A549 (cell line): ENCODE data around the gene LATS1. TPM values are rescaled to one million over a fixed set of nuclear protein-coding genes. Genes with fewer than 3 reads are reported as not detected.

Source experiments
- ATAC-seq, 2 experiments: fragments of 200-7000 bp in 1 of 2; fragments of >200 bp in 1 of 2; cut with Nextera tagmentation in 1 of 2; cut with Tn5 transposase in 1 of 2; 3 replicates each; pipeline versions ENCODE4 v1.8.0 to v1.9.1; 2018 to 2020; ENCODE audit warnings: mild to moderate bottlenecking in 1 of 2, moderate library complexity in 1 of 2
- CTCF ChIA-PET: fragments of 300-600 bp; sonication (Branson Sonifier 250); formaldehyde crosslinking; extraction: SDS; loops from one replicate; lab custom pipeline; 2021; ENCODE audit warnings: antibody characterized with exemption, inconsistent platforms; lab: Yijun Ruan, JAX
- POLR2A ChIA-PET: fragments of 350-600 bp; formaldehyde crosslinking; extraction: SDS; loops from one replicate; lab custom pipeline; 2021; ENCODE audit warnings: antibody characterized with exemption, inconsistent platforms; lab: Yijun Ruan, JAX
- DNase-seq, 2 experiments: peaks; one replicate each; pipeline versions ENCODE4 v3.0.0 to v3.0.0-alpha.2; 2011 to 2016; ENCODE audit warnings: low read depth in 1 of 2, low spot score in 1 of 2
- FAIRE-seq: peaks from 2 replicates; lab custom pipeline; 2011; peaks lifted over from hg19 to GRCh38; lab: Jason Lieb, UNC
- H3K27ac ChIP-seq, 2 experiments: fragments of >200 bp; sonication (Bioruptor Twin); formaldehyde crosslinking; 3 replicates each; pipeline ENCODE4 v1.5.1; 2016 to 2017
- H3K4me1 ChIP-seq: fragments of >200 bp; sonication (Bioruptor Twin); formaldehyde crosslinking; 3 replicates; pipeline ENCODE4 v1.6.1; 2016
- H3K4me2 ChIP-seq: fragments of >200 bp; sonication (Bioruptor Twin); formaldehyde crosslinking; 3 replicates; pipeline ENCODE4 v1.6.1; 2016
- H3K4me3 ChIP-seq: fragments of >200 bp; sonication (Bioruptor Twin); formaldehyde crosslinking; 3 replicates; pipeline ENCODE4 v1.5.1; 2016
- H3K9me3 ChIP-seq: fragments of >200 bp; sonication (Bioruptor Twin); formaldehyde crosslinking; 3 replicates; pipeline ENCODE4 v1.6.1; 2016
- CBX8 ChIP-seq: fragments of 200-600 bp; sonication (generic); IDR thresholded peaks from 2 replicates; pipeline ENCODE4 v1.6.1; 2016
- CEBPB ChIP-seq, 2 experiments: fragments of >200 bp in 1 of 2; sonication (Bioruptor Twin) in 1 of 2; formaldehyde crosslinking in 1 of 2; IDR thresholded peaks; 2 replicates each; pipeline ENCODE4 v1.6.1; 2012 to 2016
- CHD4 ChIP-seq: fragments of 200-600 bp; sonication (generic); IDR thresholded peaks from 2 replicates; pipeline ENCODE4 v1.6.1; 2016; ENCODE audit warnings: antibody characterized with exemption, mild to moderate bottlenecking, borderline replicate concordance
- EHF ChIP-seq: fragments of 250-450 bp; sonication (Bioruptor Pico); IDR thresholded peaks from 2 replicates; pipeline ENCODE4 v1.5.0; 2020; ENCODE audit warnings: mild to moderate bottlenecking
- EHMT2 ChIP-seq: fragments of 200-600 bp; sonication (generic); IDR thresholded peaks from 2 replicates; pipeline ENCODE4 v1.6.1; 2016; ENCODE audit warnings: antibody characterized with exemption, low read depth, mild to moderate bottlenecking, moderate library complexity
- FOSB ChIP-seq: fragments of 250-450 bp; sonication (Bioruptor Pico); IDR thresholded peaks from 2 replicates; pipeline ENCODE4 v1.5.0; 2020; ENCODE audit warnings: mild to moderate bottlenecking, moderate library complexity
- FOSL2 ChIP-seq, 2 experiments: fragments of 450-650 bp in 1 of 2; fragments of >200 bp in 1 of 2; sonication (Bioruptor Twin) in 1 of 2; formaldehyde crosslinking; IDR thresholded peaks; 2 replicates each; pipeline versions ENCODE4 v1.5.0 to v1.6.1; 2016 to 2020; ENCODE audit warnings: mild to moderate bottlenecking in 1 of 2, moderate library complexity in 1 of 2
- FOXS1 ChIP-seq: fragments of 250-450 bp; sonication (Bioruptor Pico); IDR thresholded peaks from 2 replicates; pipeline ENCODE4 v1.5.0; 2020; ENCODE audit warnings: mild to moderate bottlenecking, moderate library complexity
- HDAC2 ChIP-seq: fragments of 200-600 bp; sonication (generic); IDR thresholded peaks from 2 replicates; pipeline ENCODE4 v1.6.1; 2016
- KDM1A ChIP-seq: fragments of 200-600 bp; sonication (generic); IDR thresholded peaks from 2 replicates; pipeline ENCODE4 v1.6.1; 2016; ENCODE audit warnings: low read depth, mild to moderate bottlenecking
- KDM5A ChIP-seq: fragments of 200-600 bp; sonication (generic); IDR thresholded peaks from 2 replicates; pipeline ENCODE4 v1.6.1; 2016; ENCODE audit warnings: antibody characterized with exemption, mild to moderate bottlenecking
- NFE2L2 ChIP-seq: fragments of 150-350 bp; conservative IDR thresholded peaks from 2 replicates; pipeline ENCODE4 v1.6.1; 2014; ENCODE audit warnings: low read length
- NR3C1 ChIP-seq: fragments of >200 bp; sonication (Bioruptor Twin); formaldehyde crosslinking; IDR thresholded peaks from 3 replicates; pipeline ENCODE4 v1.6.1; 2017
- POLR2A ChIP-seq: IDR thresholded peaks from 2 replicates; pipeline ENCODE4 v1.6.1; 2012; ENCODE audit warnings: mild to moderate bottlenecking, low read length
- POLR2AphosphoS2 ChIP-seq: conservative IDR thresholded peaks from 2 replicates; pipeline ENCODE4 v1.6.1; 2012; ENCODE audit warnings: low read length, improper control_type of control experiment, inconsistent platforms
- RAD21 ChIP-seq, 2 experiments: fragments of >200 bp in 1 of 2; sonication (Bioruptor Twin) in 1 of 2; formaldehyde crosslinking in 1 of 2; IDR thresholded peaks in 1 of 2; conservative IDR thresholded peaks in 1 of 2; 2 replicates in 1 of 2; 3 replicates in 1 of 2; pipeline ENCODE4 v1.6.1; 2012 to 2018; ENCODE audit warnings: inconsistent platforms in 1 of 2
- RARB ChIP-seq: fragments of 250-450 bp; sonication (Bioruptor Pico); IDR thresholded peaks from 2 replicates; pipeline ENCODE4 v1.8.0; 2021; ENCODE audit warnings: mild to moderate bottlenecking, moderate library complexity
- RCOR1 ChIP-seq: fragments of 150-350 bp; IDR thresholded peaks from 2 replicates; pipeline ENCODE4 v1.6.1; 2014; ENCODE audit warnings: antibody characterized with exemption, low read length, low read depth
- RFX5 ChIP-seq: fragments of 450-650 bp; IDR thresholded peaks from 2 replicates; pipeline ENCODE4 v1.7.1; 2014; ENCODE audit warnings: antibody characterized with exemption, mild to moderate bottlenecking, moderate library complexity
- RNF2 ChIP-seq: fragments of 200-600 bp; sonication (generic); IDR thresholded peaks from 2 replicates; pipeline ENCODE4 v1.6.1; 2016; ENCODE audit warnings: low read depth, mild to moderate bottlenecking, antibody characterized with exemption, moderate library complexity, borderline replicate concordance
- SMC3 ChIP-seq: fragments of >200 bp; sonication (Bioruptor Twin); formaldehyde crosslinking; IDR thresholded peaks from 3 replicates; pipeline ENCODE4 v1.6.1; 2018; ENCODE audit warnings: inconsistent platforms
- TP53 ChIP-seq: fragments of 250-450 bp; sonication (Bioruptor Pico); IDR thresholded peaks from 2 replicates; pipeline ENCODE4 v1.5.0; 2021; ENCODE audit warnings: mild to moderate bottlenecking, moderate library complexity
- ZSCAN20 ChIP-seq: fragments of 250-450 bp; sonication (Bioruptor Pico); IDR thresholded peaks from 2 replicates; pipeline ENCODE4 v1.8.0; 2022; ENCODE audit warnings: mild to moderate bottlenecking, moderate library complexity
- WGBS: methylation state at CpG from one replicate; pipeline ENCODE4 v1.1.6; 2017; ENCODE audit errors: missing lambda C conversion rate; 5-methylcytosine and 5-hydroxymethylcytosine counted together
- polyA plus RNA-seq, 4 experiments: library from polyadenylated mRNA; depleted of rRNA in 3 of 4; stranded (reverse); fragments of >200 nt; fragmentation: RNase III in 1 of 4; extraction: RNeasy Plus Mini Kit Qiagen cat#74134 plus additional on column Dnase treatment in 1 of 4; gene quantifications; 2 replicates in 3 of 4; 3 replicates in 1 of 4; pipeline ENCODE4 v1.2.3, GENCODE V29; 2011 to 2017
- TF ChIP-seq, protein P1 (sequence below): fragments of >200 bp; sonication (Bioruptor Twin); formaldehyde crosslinking; IDR thresholded peaks from 2 replicates; pipeline ENCODE4 v1.6.1; 2016
- TF ChIP-seq, protein P2 (sequence below): IDR thresholded peaks from 2 replicates; pipeline ENCODE4 v1.6.1; 2012
- TF ChIP-seq, protein P3 (sequence below): fragments of 250-450 bp; sonication (Bioruptor Pico); IDR thresholded peaks from 2 replicates; pipeline ENCODE4 v1.5.0; 2020; ENCODE audit warnings: low read depth, mild to moderate bottlenecking, moderate library complexity
- TF ChIP-seq, protein P4 (sequence below): IDR thresholded peaks from 2 replicates; pipeline ENCODE4 v1.6.1; 2012; ENCODE audit warnings: low read depth, borderline replicate concordance

The LATS1 gene
- polyA plus RNA-seq, 2 of the 4 experiments (the other 2 are of a cell fraction), result 6.1 to 18.5 TPM

DNA sequence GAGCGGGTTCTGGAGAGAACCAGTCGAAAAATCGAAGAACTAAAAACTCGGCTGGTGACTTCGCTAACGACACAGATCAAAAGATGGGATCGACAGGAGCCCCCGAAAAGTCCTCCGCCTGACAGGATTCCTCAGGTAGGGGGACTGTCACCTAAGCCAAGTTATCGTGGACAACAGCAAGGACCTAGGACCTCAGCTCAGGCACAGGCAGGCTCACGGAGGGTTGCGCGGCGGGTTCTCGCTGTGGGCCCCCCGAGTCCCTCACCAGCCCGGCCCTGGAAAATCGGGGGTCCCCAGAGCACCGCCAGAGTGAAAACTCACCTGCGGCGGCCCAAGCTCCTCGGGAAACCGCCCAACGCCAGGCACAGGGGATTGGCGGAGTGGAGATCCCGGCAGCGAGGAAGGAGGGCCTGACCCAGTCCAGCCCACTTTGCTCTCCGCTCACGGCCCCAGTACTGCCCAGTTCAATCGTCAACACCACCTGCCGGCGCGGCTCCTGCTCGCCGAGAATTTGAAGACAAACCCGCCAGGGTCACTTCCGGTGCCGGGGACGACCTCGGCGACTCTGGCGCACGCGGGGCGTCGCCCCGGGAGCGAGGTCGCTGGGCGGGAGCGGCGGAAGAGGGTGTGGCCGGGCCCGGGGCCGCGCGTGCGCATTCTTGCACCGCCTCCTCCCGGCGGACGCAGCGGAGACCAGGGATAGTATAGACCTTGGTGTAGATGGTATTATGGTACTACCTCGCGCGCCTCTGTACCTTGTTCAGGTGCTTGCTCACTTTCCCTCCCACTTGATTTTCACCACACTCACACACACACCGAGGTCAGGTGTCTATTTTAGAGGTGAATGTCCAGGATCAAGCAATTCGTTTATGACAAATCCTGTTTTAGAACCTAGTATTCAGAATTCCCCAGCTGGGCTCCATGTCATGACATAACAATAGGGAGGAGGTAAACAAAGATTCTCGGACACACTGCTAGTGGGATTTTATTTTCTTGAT lies 69.5 kb downstream of the LATS1 start, which contains the start of gene KATNA1 (continued):
- no peak for TF ChIP-seq KDM1A
- no peak for TF ChIP-seq NR3C1
- no peak for TF ChIP-seq EHMT2
- no peak for TF ChIP-seq HDAC2

DNA sequence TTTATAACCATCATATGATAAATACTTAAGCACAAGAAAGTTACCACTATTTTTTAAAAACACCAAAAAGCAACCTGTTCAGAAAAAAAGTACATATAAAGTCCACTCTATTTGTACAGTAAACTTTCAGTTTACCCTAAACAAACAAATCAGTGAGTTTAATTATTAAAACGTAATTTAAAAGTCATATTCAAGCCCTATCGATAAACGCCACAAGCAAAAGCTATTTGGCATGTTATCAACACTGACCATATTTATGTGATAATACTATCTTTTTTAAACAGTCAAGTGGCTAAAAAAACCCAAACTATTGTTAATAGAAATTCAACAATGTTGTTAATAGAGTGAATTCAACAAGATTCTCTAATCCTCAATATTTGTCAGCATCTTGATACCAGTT lies 71.3 kb downstream of the LATS1 start:
- Histone ChIP-seq H3K4me1 (peaks cover 14% of the 10 kb centered on the region; the same call in 2 of the 3 replicates), H3K27ac (no peak overlapping the region), H3K4me2 (peak overlapping the region; percentile 94), H3K4me3 (peak overlapping the region; percentile 60; the same call in 2 of the 3 replicates), H3K9me3 (no peaks in the 10 kb centered on the region)
- ChIA-PET POLR2A (no interaction called here), CTCF (no interaction called here)
- no peak for ATAC-seq
- DNase-seq, result no peak
- WGBS, result 73% methylated on average over 3 of the region's 3 CpGs
- FAIRE-seq, result no peak
- TF ChIP-seq KDM1A, result no peak
- no peak for TF ChIP-seq POLR2AphosphoS2
- TF ChIP-seq HDAC2, result no peak
- TF ChIP-seq KDM5A, result no peak
- TF ChIP-seq FOSB (CRISPR knock-in tag), result no peak
- TF ChIP-seq, protein P1, sequence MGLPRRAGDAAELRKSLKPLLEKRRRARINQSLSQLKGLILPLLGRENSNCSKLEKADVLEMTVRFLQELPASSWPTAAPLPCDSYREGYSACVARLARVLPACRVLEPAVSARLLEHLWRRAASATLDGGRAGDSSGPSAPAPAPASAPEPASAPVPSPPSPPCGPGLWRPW, result no peak
- no peak for TF ChIP-seq TP53 (CRISPR knock-in tag)
- TF ChIP-seq, protein P2, sequence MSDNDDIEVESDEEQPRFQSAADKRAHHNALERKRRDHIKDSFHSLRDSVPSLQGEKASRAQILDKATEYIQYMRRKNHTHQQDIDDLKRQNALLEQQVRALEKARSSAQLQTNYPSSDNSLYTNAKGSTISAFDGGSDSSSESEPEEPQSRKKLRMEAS, result no peak
- no peak for TF ChIP-seq RNF2
- TF ChIP-seq ZSCAN20, result no peak
- TF ChIP-seq, protein P3, sequence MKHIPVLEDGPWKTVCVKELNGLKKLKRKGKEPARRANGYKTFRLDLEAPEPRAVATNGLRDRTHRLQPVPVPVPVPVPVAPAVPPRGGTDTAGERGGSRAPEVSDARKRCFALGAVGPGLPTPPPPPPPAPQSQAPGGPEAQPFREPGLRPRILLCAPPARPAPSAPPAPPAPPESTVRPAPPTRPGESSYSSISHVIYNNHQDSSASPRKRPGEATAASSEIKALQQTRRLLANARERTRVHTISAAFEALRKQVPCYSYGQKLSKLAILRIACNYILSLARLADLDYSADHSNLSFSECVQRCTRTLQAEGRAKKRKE (CRISPR knock-in tag), result no peak
- no peak for TF ChIP-seq FOSL2 (IDR thresholded peaks at IDR 0.05)
- no peak for TF ChIP-seq FOSL2 (CRISPR knock-in tag; IDR thresholded peaks at IDR 0.05)
- TF ChIP-seq CBX8, result no peak
- TF ChIP-seq, protein P4, sequence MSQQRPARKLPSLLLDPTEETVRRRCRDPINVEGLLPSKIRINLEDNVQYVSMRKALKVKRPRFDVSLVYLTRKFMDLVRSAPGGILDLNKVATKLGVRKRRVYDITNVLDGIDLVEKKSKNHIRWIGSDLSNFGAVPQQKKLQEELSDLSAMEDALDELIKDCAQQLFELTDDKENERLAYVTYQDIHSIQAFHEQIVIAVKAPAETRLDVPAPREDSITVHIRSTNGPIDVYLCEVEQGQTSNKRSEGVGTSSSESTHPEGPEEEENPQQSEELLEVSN, result no peak
- no peak for TF ChIP-seq RCOR1
- TF ChIP-seq NFE2L2, result no peak
- TF ChIP-seq EHF (CRISPR knock-in tag), result no peak
- no peak for TF ChIP-seq RARB (CRISPR knock-in tag)

DNA sequence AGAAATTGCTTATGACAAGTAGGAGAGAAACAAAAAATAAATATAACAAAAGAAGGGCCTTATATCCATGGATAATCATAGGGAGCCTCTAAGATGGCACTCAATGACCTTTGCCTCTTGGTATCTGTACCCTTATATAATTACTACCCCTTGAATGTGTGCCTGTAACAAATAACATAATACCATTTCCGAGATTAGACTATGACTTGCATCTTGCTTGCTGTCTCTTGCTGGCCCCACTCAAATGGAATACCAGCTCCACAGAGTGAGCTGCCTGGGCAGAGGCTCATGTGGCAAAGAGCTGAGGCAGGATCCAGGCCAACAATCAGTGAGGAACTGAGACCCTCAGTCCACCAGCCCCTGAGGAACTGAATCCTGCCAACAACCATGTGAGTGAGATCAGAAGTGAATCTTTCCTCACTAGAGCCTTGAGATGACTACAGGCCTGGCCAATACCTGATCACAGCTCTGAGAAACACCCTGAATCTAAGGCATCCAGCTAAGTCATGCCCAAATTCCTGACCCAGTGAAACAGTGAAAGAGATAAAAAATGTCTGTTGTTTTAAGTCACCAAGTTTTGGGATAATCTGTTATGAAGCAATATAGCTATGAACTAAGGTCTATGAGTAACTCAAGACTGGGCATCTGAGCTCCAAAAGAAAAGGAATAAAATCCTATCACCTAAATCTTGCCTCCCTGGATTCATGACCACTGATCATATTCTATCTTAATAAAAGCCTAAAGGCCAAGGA lies 74.9 kb downstream of the LATS1 start:
- FAIRE-seq (no peak), ATAC-seq (no peak), DNase-seq (no peak)
- Histone ChIP-seq H3K4me2 (no peak overlapping the region), H3K27ac (peak overlapping the region in 1 of 2 experiments; percentile 39; a peak in 1 of 6 replicates), H3K9me3 (no peaks in the 10 kb centered on the region), H3K4me3 (no peak overlapping the region)
- WGBS, result 82% methylated on average over 1 of the region's 1 CpG
- POLR2A ChIA-PET, result no interaction called here
- no peak for TF ChIP-seq CHD4
- no peak for TF ChIP-seq FOSL2 (IDR thresholded peaks at IDR 0.05)
- no peak for TF ChIP-seq FOSL2 (CRISPR knock-in tag; IDR thresholded peaks at IDR 0.05)
- TF ChIP-seq, protein P3 (CRISPR knock-in tag), result no peak
- no peak for TF ChIP-seq RAD21 (conservative IDR thresholded peaks at IDR 0.05 in 1 of 2, IDR thresholded peaks at IDR 0.05 in 1 of 2)
- TF ChIP-seq SMC3, result no peak
- no peak for TF ChIP-seq RFX5
- TF ChIP-seq FOXS1 (CRISPR knock-in tag), result no peak
- TF ChIP-seq CEBPB (IDR thresholded peaks at IDR 0.05), result no peak
- no peak for TF ChIP-seq POLR2A
- TF ChIP-seq, all 56 proteins: peak for 0
- CTCF ChIA-PET, result no interaction called here
- peaks cover 14% of the 10 kb centered on the region; the same call in 2 of the 3 replicates for H3K4me1 ChIP-seq
